Natural killer cell (primary cell): ENCODE data around the gene ELP6. TPM values are rescaled to one million over a fixed set of nuclear protein-coding genes. Genes with fewer than 3 reads are reported as not detected.

Source experiments
- ATAC-seq, 3 donors: fragments of 150-1000 bp in 2 of 3; fragments of 200-7000 bp in 1 of 3; cut with Tn5 transposase; 1 replicate in 1 of 3; 2 replicates in 2 of 3; pipeline ENCODE4 v1.10.0; 2021; ENCODE audit warnings: mild to moderate bottlenecking in 2 of 3, moderate library complexity in 2 of 3
- DNase-seq, 2 donors: peaks; one replicate each; pipeline versions ENCODE4 v3.0.0 to v3.0.0-alpha.2; 2013 to 2021; ENCODE audit warnings: mixed read lengths in 1 of 2
- H3K27ac ChIP-seq: one replicate; pipeline ENCODE4 v1.5.1; 2013; ENCODE audit warnings: mild to moderate bottlenecking, low read length
- H3K27me3 ChIP-seq: one replicate; pipeline ENCODE4 v1.6.1; 2013; ENCODE audit warnings: low read length; ENCODE audit not compliant: control insufficient read depth, insufficient read depth
- H3K36me3 ChIP-seq: one replicate; pipeline ENCODE4 v1.6.1; 2013; ENCODE audit warnings: low read length; ENCODE audit not compliant: control insufficient read depth, insufficient read depth
- H3K4me1 ChIP-seq: one replicate; pipeline ENCODE4 v1.6.1; 2013; ENCODE audit warnings: low read length; ENCODE audit not compliant: control insufficient read depth, insufficient read depth
- H3K4me3 ChIP-seq: one replicate; pipeline ENCODE4 v1.5.1; 2013; ENCODE audit warnings: low read length
- H3K9me3 ChIP-seq: one replicate; pipeline ENCODE4 v1.6.1; 2013; ENCODE audit warnings: low read length; ENCODE audit not compliant: control insufficient read depth, insufficient read depth
- H3K27ac Mint-ChIP-seq, 2 donors: one replicate each; pipeline ENCODE4 v1.8.0; 2022; ENCODE audit warnings: mild to moderate bottlenecking in 2 of 2, mixed read lengths in 2 of 2, moderate library complexity in 1 of 2
- H3K27me3 Mint-ChIP-seq, 2 donors: one replicate each; pipeline ENCODE4 v1.8.0; 2022; ENCODE audit warnings: low read depth in 2 of 2, mixed read lengths in 2 of 2
- H3K36me3 Mint-ChIP-seq: one replicate; pipeline ENCODE4 v1.8.0; 2022; ENCODE audit warnings: mixed read lengths
- H3K4me1 Mint-ChIP-seq, 2 donors: one replicate each; pipeline ENCODE4 v1.8.0; 2022; ENCODE audit warnings: mixed read lengths in 2 of 2
- H3K4me3 Mint-ChIP-seq: one replicate; pipeline ENCODE4 v1.8.0; 2022; ENCODE audit warnings: mild to moderate bottlenecking, moderate library complexity, mixed read lengths
- H3K9me3 Mint-ChIP-seq, 2 donors: one replicate each; pipeline ENCODE4 v1.8.0; 2022; ENCODE audit warnings: mixed read lengths in 2 of 2
- CTCF ChIP-seq: fragments of 200-600 bp; IDR thresholded peaks from one replicate; pipeline ENCODE4 v1.8.0; 2022; ENCODE audit warnings: antibody characterized with exemption
- WGBS: methylation state at CpG from one replicate; pipeline ENCODE4 v1.1.7; 2013; ENCODE audit warnings: missing lambda C conversion rate; ENCODE audit not compliant: insufficient coverage; 5-methylcytosine and 5-hydroxymethylcytosine counted together
- intact Hi-C: fragments of 100-400 bp; cut with micrococcal nuclease; formaldehyde crosslinking; loops from one replicate; pipeline ENCODE4 v1.14.2; 2022
- total RNA-seq, 4 donors: library from RNA; stranded (reverse); fragments of 120-200 nt in 1 of 4; gene quantifications; one replicate each; pipeline versions ENCODE4 v1.2.3 to v1.2.4, GENCODE V29; 2013 to 2022

Gene ELP6
- total RNA-seq, 3 donors from 2014 or later (not counting 1 experiment from before 2014, with no cell fraction given), result 18.1 to 37.4 (median 33.4) TPM

GRCh38 chr3:47456984-47457383 lies 56.5 kb downstream of the ELP6 start:
- DNase-seq (no peak), ATAC-seq (no peak)
- Mint-ChIP-seq H3K36me3 (peaks cover 9% of the 10 kb centered on the region), H3K27ac (no peak overlapping the region), H3K9me3 (peaks cover 0 to 4% of the 10 kb centered on the region in 2 donors), H3K4me3 (no peak overlapping the region), H3K27me3 (no peaks in the 10 kb centered on the region), H3K4me1 (peaks cover 33 to 36% of the 10 kb centered on the region in 2 donors)
- Histone ChIP-seq H3K4me3 (no peak overlapping the region), H3K27ac (no peak overlapping the region), H3K9me3 (peaks cover 5% of the 10 kb centered on the region), H3K4me1 (no peaks in the 10 kb centered on the region), H3K27me3 (no peaks in the 10 kb centered on the region), H3K36me3 (no peaks in the 10 kb centered on the region)
- intact Hi-C loops, result no loop called here
- no peak for TF ChIP-seq CTCF

GRCh38 chr3:47455806-47456452 lies 57.6 kb downstream of the ELP6 start:
- H3K36me3 ChIP-seq, result no peaks in the 10 kb centered on the region
- H3K9me3 Mint-ChIP-seq, result peaks cover 0 to 4% of the 10 kb centered on the region in 2 donors
- ATAC-seq (no peak), DNase-seq (no peak)
- TF ChIP-seq CTCF, result no peak
- H3K4me1 ChIP-seq, result no peaks in the 10 kb centered on the region
- H3K9me3 ChIP-seq, result peaks cover 5% of the 10 kb centered on the region
- peak overlapping the region in 1 of 2 donors; percentile 63 for H3K27ac Mint-ChIP-seq
- intact Hi-C loops, result no loop called here
- peaks cover 29 to 35% of the 10 kb centered on the region in 2 donors for H3K4me1 Mint-ChIP-seq
- H3K27ac ChIP-seq, result no peak overlapping the region
- H3K27me3 ChIP-seq, result no peaks in the 10 kb centered on the region
- peaks cover 9% of the 10 kb centered on the region for H3K36me3 Mint-ChIP-seq
- H3K4me3 Mint-ChIP-seq, result no peak overlapping the region
- H3K4me3 ChIP-seq, result no peak overlapping the region
- H3K27me3 Mint-ChIP-seq, result no peaks in the 10 kb centered on the region
- 86% methylated on average over 3 of the region's 3 CpGs for WGBS

GRCh38 chr3:47452453-47453215 lies 60.9 kb downstream of the ELP6 start:
- no peaks in the 10 kb centered on the region for H3K36me3 Mint-ChIP-seq
- H3K9me3 Mint-ChIP-seq, result peaks cover 0 to 5% of the 10 kb centered on the region in 2 donors
- Histone ChIP-seq H3K27ac (no peak overlapping the region), H3K9me3 (no peaks in the 10 kb centered on the region), H3K36me3 (no peaks in the 10 kb centered on the region), H3K4me3 (no peak overlapping the region), H3K4me1 (no peaks in the 10 kb centered on the region), H3K27me3 (no peaks in the 10 kb centered on the region)
- WGBS, result 100% methylated on average over 4 of the region's 4 CpGs
- intact Hi-C loops, result no loop called here
- TF ChIP-seq CTCF, result no peak
- H3K4me1 Mint-ChIP-seq, result peaks cover 38 to 39% of the 10 kb centered on the region in 2 donors
- no peak overlapping the region for H3K27ac Mint-ChIP-seq
- no peak overlapping the region for H3K4me3 Mint-ChIP-seq
- H3K27me3 Mint-ChIP-seq, result no peaks in the 10 kb centered on the region
- ATAC-seq (no peak), DNase-seq (no peak)

Other genes starting within 250 kb of the ELP6 start
- gene KIF9, start 230.9 kb downstream of the ELP6 start, total RNA-seq, result 10 to 100 TPM; 11.4 to 21.9 (median 21.4) TPM
- 10 to 100 TPM; 37.3 to 47.9 (median 45.2) TPM for gene KLHL18, start 230.8 kb downstream of the ELP6 start, total RNA-seq
- gene PTPN23, start 132.7 kb downstream of the ELP6 start, total RNA-seq, result 10 to 100 TPM; 49.3 to 73.6 (median 52.0) TPM
- 100 to 1,000 TPM in 1 of 3 donors, 10 to 100 TPM in 2; 63.9 to 104 (median 82.7) TPM for gene SCAP, start 37.8 kb downstream of the ELP6 start, total RNA-seq
- gene CSPG5, start 65.2 kb upstream of the ELP6 start, total RNA-seq, result under 1 TPM; 0.07 to 0.63 (median 0.23) TPM